ENCODE measurements around the gene CCDC7.
"Not testable (repeated sequence)": the region's sequence is repeated elsewhere in the genome, so short reads cannot be mapped to it uniquely, and the experiment has no call there.

CCDC7 gene

DNA sequence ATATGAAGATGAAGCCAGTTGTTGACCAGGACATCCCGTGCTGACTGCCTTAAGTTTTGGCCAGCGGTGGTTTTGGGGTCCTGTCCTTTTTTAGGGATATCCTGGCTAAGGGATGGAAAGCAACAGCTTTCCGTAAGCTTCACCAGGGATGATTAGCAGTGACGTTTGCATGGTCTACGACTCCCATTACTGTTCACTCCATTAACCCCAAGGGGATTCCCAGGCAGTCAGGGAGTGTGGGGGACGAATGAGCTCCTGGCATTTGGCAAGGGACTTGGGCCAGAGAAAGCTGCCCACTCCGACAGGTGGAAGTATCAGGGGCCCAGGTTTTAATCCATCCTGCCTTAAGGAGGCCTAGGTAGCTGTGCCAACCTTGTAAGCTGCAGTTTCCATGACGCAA, 445.3 kb downstream of the CCDC7 start:
- no peak for DNase-seq

DNA sequence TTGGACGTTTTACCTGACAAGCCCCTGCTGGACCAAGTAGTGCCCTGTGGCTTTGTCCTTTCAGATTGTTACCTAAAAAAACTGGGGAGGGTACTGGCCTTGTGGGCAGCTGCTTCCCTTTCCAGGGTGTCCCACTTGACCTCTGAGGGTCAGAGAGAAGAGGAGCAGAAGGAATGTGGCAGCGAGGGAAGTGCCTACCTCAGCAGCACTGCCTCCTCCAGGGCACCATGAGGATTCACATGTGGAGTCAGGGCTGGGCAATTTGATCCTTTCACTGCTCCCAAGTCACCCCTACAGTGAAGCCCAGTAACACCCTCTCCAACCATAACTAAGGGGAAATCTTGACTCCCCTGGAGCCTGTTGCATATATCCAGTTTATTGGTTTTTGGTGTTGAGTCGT, 447.5 kb downstream of the CCDC7 start:
- DNase-seq, result no peak

DNA sequence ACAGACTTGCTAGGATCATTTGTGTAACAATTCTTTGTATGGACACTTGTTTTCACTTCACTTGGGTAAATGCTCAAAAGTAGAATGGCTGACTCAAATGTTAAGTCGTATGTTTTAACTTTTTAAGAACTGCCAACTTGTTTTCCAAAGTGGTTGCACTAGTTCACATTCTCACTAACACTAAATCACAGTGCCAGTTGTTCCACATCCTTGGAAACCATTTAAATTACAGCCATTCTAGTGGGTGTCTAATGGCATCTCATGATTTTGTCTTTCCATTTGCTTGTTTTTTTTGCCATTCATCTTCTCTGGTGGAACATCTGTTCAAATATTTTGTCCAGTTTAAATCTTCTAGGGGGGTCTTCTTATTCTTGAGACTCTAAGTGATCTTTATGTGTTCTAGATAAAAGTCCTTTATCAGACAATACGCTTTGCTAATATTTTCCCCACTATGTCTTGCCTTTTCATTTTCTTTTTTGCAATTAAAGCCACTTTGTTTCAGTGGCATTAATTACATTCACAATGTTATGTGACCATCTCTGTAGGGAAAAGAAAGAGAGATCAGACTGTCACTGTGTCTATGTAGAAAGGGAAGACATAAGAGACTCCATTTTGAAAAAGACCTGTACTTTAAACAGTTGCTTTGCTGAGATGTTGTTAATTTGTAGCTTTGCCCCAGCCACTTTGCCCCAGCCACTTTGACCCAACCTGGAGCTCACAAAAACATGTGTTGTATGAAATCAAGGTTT, 448.1 kb downstream of the CCDC7 start:
- no peak for DNase-seq

DNA sequence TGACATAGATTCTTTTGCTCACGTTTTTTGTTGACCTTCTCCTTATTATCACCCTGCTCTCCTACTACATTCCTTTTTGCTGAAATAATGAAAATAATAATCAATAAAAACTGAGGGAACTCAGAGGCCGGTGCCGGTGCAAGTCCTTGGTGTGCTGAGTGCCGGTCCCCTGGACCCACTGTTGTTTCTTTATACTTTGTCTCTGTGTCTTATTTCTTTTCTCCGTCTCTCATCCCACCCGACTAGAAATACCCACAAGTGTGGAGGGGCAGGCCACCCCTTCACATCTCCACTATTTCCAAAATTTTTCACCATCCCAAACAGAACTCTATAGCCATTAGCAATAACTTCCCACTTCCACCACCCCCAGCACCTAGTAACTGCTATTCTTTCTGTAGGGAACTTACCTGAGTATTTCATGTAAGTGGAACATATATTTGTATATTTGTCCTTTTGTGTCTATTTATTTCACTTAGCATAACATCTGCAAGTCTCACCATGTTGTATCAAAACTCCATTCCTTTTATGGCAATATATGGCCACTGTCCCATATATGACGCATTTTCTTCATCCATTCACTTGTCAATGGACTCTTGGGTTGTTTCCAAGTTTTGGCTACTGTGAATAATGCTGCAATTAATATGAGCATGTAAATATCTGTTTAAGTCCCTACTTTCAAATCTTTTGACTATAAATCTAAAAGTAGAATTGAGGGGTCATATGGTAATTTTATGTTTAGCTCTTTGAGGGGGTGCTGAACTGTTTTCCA, 449.4 kb downstream of the CCDC7 start:
- not testable (repeated sequence) for DNase-seq

DNA sequence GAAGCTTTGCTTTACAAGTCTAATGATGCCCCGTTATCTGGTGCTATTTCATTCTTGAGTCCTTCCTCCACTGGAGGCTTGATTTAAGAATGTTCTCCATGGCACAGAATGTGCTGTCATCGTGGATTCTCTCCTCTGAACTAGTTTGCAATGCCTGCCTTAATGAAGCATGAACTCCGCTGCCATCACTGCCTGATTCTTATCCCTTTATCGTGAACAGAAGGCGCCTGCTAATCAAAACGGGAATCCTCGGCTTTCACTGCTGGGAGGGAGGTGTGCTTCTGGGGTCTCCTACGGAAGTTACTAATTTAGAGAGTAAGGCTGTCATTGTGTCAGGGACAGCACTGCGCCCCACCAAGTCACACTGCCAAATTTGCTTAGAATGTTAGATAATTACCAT, 455.9 kb downstream of the CCDC7 start:
- no peak for DNase-seq

DNA sequence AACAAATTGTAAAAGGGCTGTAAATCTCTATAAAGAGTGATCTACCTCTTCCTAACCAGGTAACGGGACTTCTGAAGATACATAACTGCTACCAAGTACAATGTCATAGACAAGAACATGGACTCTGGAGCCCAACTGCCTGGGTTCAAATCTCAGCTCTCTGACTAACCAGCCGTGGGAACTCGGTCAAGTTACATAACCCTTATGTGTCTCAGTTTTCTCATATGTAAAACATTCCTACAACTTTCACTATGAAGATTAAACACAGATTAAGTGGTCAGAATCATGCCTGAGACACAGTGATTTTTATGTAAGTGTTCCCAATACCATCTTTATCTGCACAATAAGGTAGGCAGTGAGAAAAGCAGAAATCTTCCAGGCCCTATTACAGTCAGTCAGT, 459.5 kb downstream of the CCDC7 start:
- DNase-seq, result no peak

DNA sequence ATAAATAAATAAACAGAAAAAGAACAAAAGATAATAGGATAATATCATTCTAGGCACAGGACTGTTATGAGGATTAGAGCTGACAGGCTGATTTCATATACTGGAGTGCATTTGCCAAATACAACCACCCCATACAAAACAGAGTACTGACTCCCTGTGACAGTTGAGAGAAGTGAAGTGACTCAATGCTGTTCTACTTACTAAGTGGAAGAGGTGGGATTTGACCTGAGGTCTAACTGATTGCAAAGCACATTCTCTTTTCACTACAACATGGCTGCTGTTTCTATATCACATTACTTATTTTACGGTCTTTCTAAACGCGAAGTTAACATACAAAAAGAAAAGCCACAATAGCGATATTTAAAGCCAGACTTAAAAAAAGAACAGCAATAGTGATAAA, 460.7 kb downstream of the CCDC7 start:
- no peak for DNase-seq

DNA sequence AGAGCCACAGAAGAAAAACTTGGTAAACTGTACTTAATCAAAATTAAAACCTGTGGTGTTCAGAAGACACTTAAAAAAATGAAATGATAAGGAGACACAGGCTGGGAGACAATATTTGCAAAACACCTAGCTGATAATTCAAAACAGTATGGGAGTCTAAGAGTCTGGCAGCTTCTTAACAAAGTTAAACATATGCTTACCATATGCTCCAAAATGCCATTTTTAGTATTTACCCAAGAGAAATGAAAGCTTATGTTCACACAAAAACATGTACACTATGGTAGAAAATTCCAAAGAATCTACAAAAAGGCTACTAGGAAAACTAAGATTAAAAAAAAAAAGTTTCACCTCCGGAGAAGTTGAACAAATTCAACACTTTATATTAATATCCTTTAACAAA, 463.5 kb downstream of the CCDC7 start:
- no peak for DNase-seq

DNA sequence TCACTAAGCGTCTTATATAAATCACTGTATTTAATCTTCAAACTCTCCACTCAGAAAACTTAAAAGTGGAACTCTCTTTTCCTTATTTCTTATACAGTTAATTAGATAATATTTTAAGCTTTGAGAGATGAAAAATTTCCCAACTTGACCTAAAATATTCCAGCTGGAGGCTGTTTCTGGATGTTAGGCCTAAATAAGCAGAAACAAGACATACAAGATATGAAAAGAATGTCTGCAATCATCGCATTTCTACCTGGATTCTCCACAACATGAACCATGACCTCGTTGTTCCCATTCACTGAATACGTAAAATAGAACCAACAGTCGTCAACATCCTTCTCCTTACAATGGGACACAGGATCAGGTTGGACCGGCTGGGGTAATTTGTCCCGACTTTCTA, 464.0 kb downstream of the CCDC7 start:
- DNase-seq, result not testable (repeated sequence)

DNA sequence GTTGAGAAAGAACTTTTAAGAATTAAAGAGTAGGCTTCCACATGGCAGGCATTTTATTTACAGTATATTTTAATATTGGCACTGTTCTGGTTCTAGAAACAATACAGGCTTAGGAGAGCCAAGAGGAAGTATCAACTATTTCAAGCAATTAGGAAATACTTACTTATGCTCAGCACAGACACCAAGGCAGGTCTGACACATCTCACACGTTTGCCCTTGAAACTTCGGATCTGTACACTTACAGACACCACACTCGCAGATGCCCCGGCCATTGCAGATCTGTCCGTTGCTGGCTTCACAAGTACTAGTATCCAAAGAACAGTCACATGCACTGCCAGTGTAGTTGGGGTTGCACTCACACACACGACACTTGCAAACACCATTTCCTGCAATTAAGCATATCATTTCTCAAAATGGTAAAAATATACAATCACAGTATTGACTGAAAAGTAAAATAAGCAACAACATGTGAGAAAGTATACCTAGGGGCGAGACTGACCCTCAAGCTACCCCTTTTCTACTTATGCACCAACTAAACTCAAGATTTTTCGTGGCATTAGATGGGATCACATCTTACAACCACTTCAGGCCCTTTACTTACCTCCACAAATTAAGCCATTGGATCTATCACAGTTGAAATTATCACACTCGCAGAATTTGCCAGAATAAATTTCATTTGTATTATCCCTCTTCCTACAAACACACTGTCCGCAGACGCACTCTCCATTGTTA, 465.5 kb downstream of the CCDC7 start:
- no peak for DNase-seq

DNA sequence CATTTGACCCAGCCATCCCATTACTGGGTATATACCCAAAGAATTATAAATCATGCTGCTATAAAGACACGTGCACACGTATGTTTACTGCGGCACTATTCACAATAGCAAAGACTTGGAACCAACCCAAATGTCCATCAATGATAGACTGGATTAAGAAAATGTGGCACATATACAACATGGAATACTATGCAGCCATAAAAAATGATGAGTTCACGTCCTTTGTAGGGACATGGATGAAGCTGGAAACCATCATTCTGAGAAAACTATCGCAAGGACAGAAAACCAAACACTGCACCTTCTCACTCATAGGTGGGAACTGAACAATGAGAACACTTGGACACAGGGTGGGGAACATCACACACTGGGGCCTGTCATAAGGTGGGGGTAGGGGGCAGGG, 471.9 kb downstream of the CCDC7 start:
- DNase-seq, result not testable (repeated sequence)

DNA sequence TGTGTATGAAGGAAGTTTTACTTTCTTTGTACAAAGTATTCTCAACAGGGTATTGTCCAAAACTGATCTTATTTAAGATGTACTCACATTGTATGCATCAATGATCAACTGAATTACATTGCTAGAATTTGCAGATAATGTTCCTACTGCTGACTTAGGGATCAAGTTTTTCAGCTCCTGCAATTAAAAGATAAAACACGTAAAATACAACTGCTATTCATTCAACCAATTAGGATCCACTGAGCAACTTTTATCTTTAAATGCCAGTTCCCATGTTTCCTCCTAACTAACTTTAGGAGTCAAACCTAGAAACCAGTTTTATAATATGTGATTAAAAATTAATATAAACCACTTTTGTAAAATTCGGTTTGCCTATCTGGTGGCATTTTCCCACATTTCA, 476.2 kb downstream of the CCDC7 start:
- no peak for DNase-seq

DNA sequence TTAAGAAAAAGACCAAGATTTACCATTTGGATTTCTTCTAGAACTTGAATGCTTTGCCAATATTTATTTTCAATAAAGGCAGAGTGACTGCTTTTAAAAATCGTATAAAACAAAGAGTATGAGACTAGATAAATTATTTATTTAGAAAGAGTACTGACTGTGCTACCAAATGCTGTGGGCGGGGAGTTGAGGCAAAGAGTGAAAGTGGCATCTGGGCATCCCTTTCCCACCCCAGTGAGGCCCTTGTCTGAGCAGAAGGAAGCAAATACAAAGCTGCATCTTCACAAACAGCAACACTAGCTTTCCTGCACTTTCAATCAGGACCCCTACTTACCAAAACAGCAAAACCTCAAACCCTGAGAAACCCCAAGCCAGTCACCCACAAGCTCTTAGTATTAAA, 477.2 kb downstream of the CCDC7 start:
- DNase-seq, result no peak

DNA sequence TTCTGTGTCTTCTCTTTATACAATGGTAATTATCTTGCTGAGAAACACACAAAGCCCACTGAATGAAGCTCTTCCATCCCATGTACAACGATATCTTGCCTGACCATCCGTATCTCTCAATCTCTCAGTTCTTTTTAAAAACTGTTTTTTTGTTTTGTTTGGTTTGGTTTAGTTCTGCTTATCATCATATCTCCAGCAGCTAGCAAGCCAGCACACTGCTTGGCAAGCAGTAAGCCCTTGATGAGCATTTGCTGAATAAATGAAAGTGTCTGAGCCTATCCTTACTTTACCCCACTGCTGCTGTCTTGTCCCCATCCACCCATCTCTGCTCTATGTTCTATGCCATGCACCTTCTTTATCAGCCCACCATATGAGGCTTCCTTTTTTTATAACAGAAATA, 477.9 kb downstream of the CCDC7 start:
- DNase-seq, result no peak

Measured in CD4-positive, alpha-beta T cell treated with Interleukin-10 for 1 hour (primary cell).